Mesenchymal stem cell (in vitro differentiated cells and primary cell): ENCODE measurements around the gene FFAR2. TPM values are rescaled to one million over a fixed set of nuclear protein-coding genes. Genes with fewer than 3 reads are reported as not detected.

Experiments used
- DNase-seq: peaks from one replicate; pipeline ENCODE4 v3.0.0-alpha.2; 2013
- H2AFZ ChIP-seq: one replicate; pipeline ENCODE4 v1.6.1; 2013; ENCODE audit warnings: low read depth, mild to moderate bottlenecking, control low read depth, inconsistent platforms, low read length, moderate library complexity
- H2AK5ac ChIP-seq: 2 replicates; pipeline ENCODE4 v1.6.1; 2013; ENCODE audit warnings: low read length, moderate library complexity, mild to moderate bottlenecking, inconsistent platforms; ENCODE audit not compliant: severe bottlenecking
- H2BK120ac ChIP-seq: one replicate; pipeline ENCODE4 v1.6.1; 2013; ENCODE audit warnings: low read depth, mild to moderate bottlenecking, inconsistent platforms, low read length, moderate library complexity
- H2BK12ac ChIP-seq, 2 experiments: one replicate each; pipeline ENCODE4 v1.6.1; 2013; ENCODE audit warnings: inconsistent platforms in 2 of 2, low read length in 2 of 2, mild to moderate bottlenecking in 2 of 2, moderate library complexity in 2 of 2, control low read depth in 1 of 2
- H2BK15ac ChIP-seq: one replicate; pipeline ENCODE4 v1.6.1; 2013; ENCODE audit warnings: mild to moderate bottlenecking, low read depth, inconsistent platforms; ENCODE audit not compliant: poor library complexity, severe bottlenecking
- H2BK5ac ChIP-seq: 2 replicates; pipeline ENCODE4 v1.6.1; 2013; ENCODE audit warnings: low read depth, mild to moderate bottlenecking, low read length, control low read depth, inconsistent platforms; ENCODE audit not compliant: poor library complexity, severe bottlenecking
- H3K14ac ChIP-seq, 2 experiments: one replicate each; pipeline ENCODE4 v1.6.1; 2013; ENCODE audit warnings: inconsistent platforms in 2 of 2, low read length in 2 of 2, control low read depth in 1 of 2, mild to moderate bottlenecking in 1 of 2, moderate library complexity in 1 of 2
- H3K18ac ChIP-seq, 2 experiments: one replicate each; pipeline ENCODE4 v1.6.1; 2013; ENCODE audit warnings: inconsistent platforms in 2 of 2, low read length in 2 of 2, control low read depth in 1 of 2, low read depth in 1 of 2, mild to moderate bottlenecking in 1 of 2
- H3K23ac ChIP-seq, 2 experiments: one replicate each; pipeline ENCODE4 v1.6.1; 2013; ENCODE audit warnings: inconsistent platforms in 2 of 2, low read length in 2 of 2, mild to moderate bottlenecking in 2 of 2, moderate library complexity in 2 of 2, control low read depth in 1 of 2
- H3K27ac ChIP-seq: 2 replicates; pipeline ENCODE4 v1.5.1; 2013; ENCODE audit warnings: mild to moderate bottlenecking, moderate library complexity, low read length, control low read depth, inconsistent platforms; ENCODE audit not compliant: poor library complexity, severe bottlenecking
- H3K27me3 ChIP-seq, 2 experiments: 2 replicates each; pipeline versions ENCODE4 v1.6.1 to v1.7.0; 2013; ENCODE audit warnings: low read length in 2 of 2, mild to moderate bottlenecking in 2 of 2, moderate library complexity in 2 of 2, control low read depth in 1 of 2, inconsistent platforms in 1 of 2; ENCODE audit not compliant: control insufficient read depth in 1 of 2, insufficient read depth in 1 of 2
- H3K36me3 ChIP-seq, 2 experiments: 2 replicates each; pipeline versions ENCODE4 v1.6.1 to v1.7.0; 2013; ENCODE audit warnings: low read length in 2 of 2, control low read depth in 1 of 2, inconsistent platforms in 1 of 2, low read depth in 1 of 2, mild to moderate bottlenecking in 1 of 2; ENCODE audit not compliant: insufficient read depth in 2 of 2, control insufficient read depth in 1 of 2
- H3K4ac ChIP-seq, 2 experiments: one replicate each; pipeline ENCODE4 v1.6.1; 2013; ENCODE audit warnings: inconsistent platforms in 2 of 2, low read length in 2 of 2, mild to moderate bottlenecking in 2 of 2, moderate library complexity in 2 of 2, control low read depth in 1 of 2, low read depth in 1 of 2
- H3K4me1 ChIP-seq: 2 replicates; pipeline ENCODE4 v1.6.1; 2013; ENCODE audit warnings: low read depth, low read length, control low read depth; ENCODE audit not compliant: control insufficient read depth, insufficient read depth
- H3K4me2 ChIP-seq: 2 replicates; pipeline ENCODE4 v1.6.1; 2013; ENCODE audit warnings: low read length, mild to moderate bottlenecking, inconsistent platforms; ENCODE audit not compliant: poor library complexity, severe bottlenecking
- H3K4me3 ChIP-seq, 2 experiments: 2 replicates each; pipeline versions ENCODE4 v1.5.1 to v1.7.0; 2013; ENCODE audit warnings: low read length in 2 of 2, mild to moderate bottlenecking in 2 of 2, control low read depth in 1 of 2, low read depth in 1 of 2; ENCODE audit not compliant: insufficient read depth in 1 of 2
- H3K79me1 ChIP-seq: replicated peaks from 2 replicates; pipeline ENCODE4 v1.6.1; 2013; ENCODE audit warnings: mild to moderate bottlenecking, control low read depth, low read length, inconsistent platforms; ENCODE audit not compliant: poor library complexity, severe bottlenecking
- H3K9ac ChIP-seq: 2 replicates; pipeline ENCODE4 v1.7.0; 2013; ENCODE audit warnings: mild to moderate bottlenecking, low read length, moderate library complexity
- H3K9me3 ChIP-seq: 2 replicates; pipeline ENCODE4 v1.7.0; 2013; ENCODE audit warnings: mild to moderate bottlenecking, low read length; ENCODE audit not compliant: control insufficient read depth
- H4K8ac ChIP-seq: one replicate; pipeline ENCODE4 v1.6.1; 2013; ENCODE audit warnings: inconsistent platforms, mild to moderate bottlenecking, low read length, moderate library complexity
- H4K91ac ChIP-seq: one replicate; pipeline ENCODE4 v1.6.1; 2013; ENCODE audit warnings: mild to moderate bottlenecking, low read length, inconsistent platforms
- WGBS: methylation state at CpG from one replicate; pipeline ENCODE4 v1.1.7; 2013; ENCODE audit warnings: mixed read lengths; 5-methylcytosine and 5-hydroxymethylcytosine counted together
- polyA plus RNA-seq, 2 experiments: library from polyadenylated mRNA; stranded (reverse); fragments of 200-250 nt; gene quantifications; one replicate each; pipeline ENCODE4 v1.2.3, GENCODE V29; 2013

Gene FFAR2
- polyA plus RNA-seq (2013, experiment 1 of 2) = 0.06 TPM
- 0.12 TPM for polyA plus RNA-seq (2013, experiment 2 of 2)

GRCh38 chr19:35447606-35448469, at the start of gene FFAR2:
Gene FFAR2, plus strand, starts transcription at chr19:35448257. Its CDS starts 1,458 bp downstream, at chr19:35449715.
- Histone ChIP-seq H2BK5ac (no peak within 1 kb of the TSS), H2BK12ac (peak within 1 kb of the TSS in 1 of 2 experiments; percentile 63), H2AFZ (no peak within 1 kb of the TSS), H2BK15ac (no peak within 1 kb of the TSS), H3K4ac (no peak within 1 kb of the TSS), H3K4me1 (no peaks in the 10 kb centered on the region), H3K4me2 (no peak within 1 kb of the TSS), H3K4me3 (no peak within 1 kb of the TSS), H2AK5ac (no peak within 1 kb of the TSS), H2BK120ac (no peak within 1 kb of the TSS), H4K8ac (peak within 1 kb of the TSS; percentile 17), H4K91ac (peak within 1 kb of the TSS; percentile 6), H3K79me1 (no peaks in the 10 kb centered on the region), H3K23ac (no peak within 1 kb of the TSS), H3K27ac (no peak within 1 kb of the TSS), H3K9me3 (no peaks in the 10 kb centered on the region), H3K18ac (no peak within 1 kb of the TSS), H3K36me3 (no peaks in the 10 kb centered on the region), H3K14ac (no peak within 1 kb of the TSS), H3K9ac (no peak within 1 kb of the TSS), H3K27me3 (peaks cover 3 to 49% of the 10 kb centered on the region in 2 experiments)
- no peak for DNase-seq
- 80% methylated on average over 11 of the region's 12 CpGs for WGBS

GRCh38 chr19:35398570-35398969, 49.5 kb upstream of the FFAR2 start:
- H3K4me3 ChIP-seq = no peak overlapping the region
- no peak overlapping the region for H2BK120ac ChIP-seq
- H3K9me3 ChIP-seq = no peaks in the 10 kb centered on the region
- H3K4me1 ChIP-seq = no peaks in the 10 kb centered on the region
- no peak overlapping the region for H4K91ac ChIP-seq
- WGBS = 86% methylated on average over 10 of the region's 12 CpGs
- peaks cover 0 to 5% of the 10 kb centered on the region in 2 experiments for H3K27me3 ChIP-seq
- H3K27ac ChIP-seq = no peak overlapping the region
- H2BK5ac ChIP-seq = no peak overlapping the region
- H3K23ac ChIP-seq = no peak overlapping the region
- H3K79me1 ChIP-seq = no peaks in the 10 kb centered on the region
- H2AFZ ChIP-seq = no peak overlapping the region
- H3K36me3 ChIP-seq = no peaks in the 10 kb centered on the region
- no peak overlapping the region for H4K8ac ChIP-seq
- H2AK5ac ChIP-seq = no peak overlapping the region
- H3K18ac ChIP-seq = no peak overlapping the region
- H3K9ac ChIP-seq = no peak overlapping the region
- no peak overlapping the region for H2BK15ac ChIP-seq
- H3K4ac ChIP-seq = no peak overlapping the region
- H3K4me2 ChIP-seq = no peak overlapping the region
- no peak overlapping the region for H2BK12ac ChIP-seq
- DNase-seq = no peak
- no peak overlapping the region for H3K14ac ChIP-seq

- no peaks in the 10 kb centered on the region for H3K79me1 ChIP-seq
- H2BK120ac ChIP-seq = no peak overlapping the region
- no peak overlapping the region for H2BK15ac ChIP-seq
- H2BK5ac ChIP-seq = no peak overlapping the region
- H3K14ac ChIP-seq = no peak overlapping the region
- no peak overlapping the region for H2AK5ac ChIP-seq
- H4K91ac ChIP-seq = no peak overlapping the region
- no peak overlapping the region for H3K4me3 ChIP-seq
- H3K4me1 ChIP-seq = no peaks in the 10 kb centered on the region
- peaks cover 0 to 5% of the 10 kb centered on the region in 2 experiments for H3K27me3 ChIP-seq
- H4K8ac ChIP-seq = no peak overlapping the region
- WGBS = 66% methylated on average over 4 of the region's 4 CpGs
- no peak overlapping the region for H2BK12ac ChIP-seq
- no peaks in the 10 kb centered on the region for H3K9me3 ChIP-seq
- DNase-seq = peak; percentile 32
- H3K18ac ChIP-seq = no peak overlapping the region
- H3K4ac ChIP-seq = no peak overlapping the region
- H2AFZ ChIP-seq = no peak overlapping the region
- no peak overlapping the region for H3K27ac ChIP-seq
- H3K23ac ChIP-seq = no peak overlapping the region
- H3K4me2 ChIP-seq = no peak overlapping the region
- no peak overlapping the region for H3K9ac ChIP-seq
- H3K36me3 ChIP-seq = no peaks in the 10 kb centered on the region
Observed at GRCh38 chr19:35399231-35399630, 48.8 kb upstream of the FFAR2 start.

GRCh38 chr19:35399948-35400772, 47.9 kb upstream of the FFAR2 start:
- Histone ChIP-seq H3K4me3 (no peak overlapping the region), H2BK12ac (no peak overlapping the region), H3K27ac (no peak overlapping the region), H2AFZ (no peak overlapping the region), H3K4me1 (no peaks in the 10 kb centered on the region), H3K9me3 (no peaks in the 10 kb centered on the region), H3K9ac (no peak overlapping the region), H3K18ac (no peak overlapping the region), H3K4ac (no peak overlapping the region), H3K79me1 (no peaks in the 10 kb centered on the region), H3K23ac (no peak overlapping the region), H2BK15ac (no peak overlapping the region), H2AK5ac (no peak overlapping the region), H4K8ac (no peak overlapping the region), H3K27me3 (peaks cover 0 to 5% of the 10 kb centered on the region in 2 experiments), H2BK5ac (no peak overlapping the region), H3K36me3 (no peaks in the 10 kb centered on the region), H4K91ac (peak overlapping the region; percentile 50), H3K4me2 (no peak overlapping the region), H3K14ac (no peak overlapping the region), H2BK120ac (no peak overlapping the region)
- WGBS = 80% methylated on average over 9 of the region's 10 CpGs
- DNase-seq = no peak
